H9 (cell line): ENCODE data around the gene SAP30L. TPM values are rescaled to one million over a fixed set of nuclear protein-coding genes. Genes with fewer than 3 reads are reported as not detected.

ENCODE experiments used
- DNase-seq: peaks from one replicate; pipeline ENCODE4 v3.0.0-alpha.2; 2017
- H2AFZ ChIP-seq: one replicate; pipeline ENCODE4 v1.6.1; 2013; ENCODE audit warnings: mild to moderate bottlenecking, low read length, control low read depth, moderate library complexity
- H2AK5ac ChIP-seq: 2 replicates; pipeline ENCODE4 v1.6.1; 2013; ENCODE audit warnings: low read length, control low read depth, mixed read lengths; ENCODE audit not compliant: insufficient read length
- H2BK120ac ChIP-seq: one replicate; pipeline ENCODE4 v1.6.1; 2013; ENCODE audit warnings: low read depth, mild to moderate bottlenecking, low read length, control low read depth, inconsistent platforms; ENCODE audit not compliant: poor library complexity, severe bottlenecking
- H2BK12ac ChIP-seq: 2 replicates; pipeline ENCODE4 v1.6.1; 2013; ENCODE audit warnings: low read length, control low read depth, mixed read lengths, low read depth; ENCODE audit not compliant: insufficient read length
- H2BK15ac ChIP-seq: 2 replicates; pipeline ENCODE4 v1.6.1; 2013; ENCODE audit warnings: low read depth, low read length, control low read depth
- H2BK20ac ChIP-seq: one replicate; pipeline ENCODE4 v1.6.1; 2013; ENCODE audit warnings: low read depth, mild to moderate bottlenecking, low read length, control low read depth, inconsistent platforms; ENCODE audit not compliant: poor library complexity, severe bottlenecking
- H2BK5ac ChIP-seq: 2 replicates; pipeline ENCODE4 v1.6.1; 2013; ENCODE audit warnings: low read length, control low read depth, mixed read lengths; ENCODE audit not compliant: insufficient read length
- H3K14ac ChIP-seq: 2 replicates; pipeline ENCODE4 v1.6.1; 2013; ENCODE audit warnings: low read length, control low read depth; ENCODE audit not compliant: insufficient read depth
- H3K18ac ChIP-seq: 2 replicates; pipeline ENCODE4 v1.6.1; 2013; ENCODE audit warnings: low read depth, mild to moderate bottlenecking, mixed read lengths, low read length, control low read depth; ENCODE audit not compliant: insufficient read length
- H3K23ac ChIP-seq: 2 replicates; pipeline ENCODE4 v1.6.1; 2013; ENCODE audit warnings: low read length, control low read depth, mixed read lengths, low read depth; ENCODE audit not compliant: insufficient read length
- H3K23me2 ChIP-seq: 2 replicates; pipeline ENCODE4 v1.6.1; 2013; ENCODE audit warnings: low read depth, mild to moderate bottlenecking, mixed read lengths, low read length, control low read depth; ENCODE audit not compliant: insufficient read length, poor library complexity, severe bottlenecking
- H3K27ac ChIP-seq: 2 replicates; pipeline ENCODE4 v1.5.1; 2013; ENCODE audit warnings: low read length, control low read depth, mixed read lengths, low read depth; ENCODE audit not compliant: insufficient read length
- H3K27me3 ChIP-seq: 2 replicates; pipeline ENCODE4 v1.6.1; 2013; ENCODE audit warnings: low read length, control low read depth, inconsistent platforms; ENCODE audit not compliant: insufficient read depth
- H3K4ac ChIP-seq: 2 replicates; pipeline ENCODE4 v1.6.1; 2013; ENCODE audit warnings: low read depth, mild to moderate bottlenecking, control low read depth, inconsistent platforms, low read length, moderate library complexity
- H3K4me1 ChIP-seq: 2 replicates; pipeline ENCODE4 v1.6.1; 2013; ENCODE audit warnings: low read length, control low read depth, inconsistent platforms; ENCODE audit not compliant: insufficient read depth
- H3K4me2 ChIP-seq: 2 replicates; pipeline ENCODE4 v1.6.1; 2013; ENCODE audit warnings: low read length, control low read depth, mixed read lengths; ENCODE audit not compliant: insufficient read length, insufficient read depth
- H3K56ac ChIP-seq: 2 replicates; pipeline ENCODE4 v1.6.1; 2013; ENCODE audit warnings: low read depth, mild to moderate bottlenecking, mixed read lengths, low read length, control low read depth; ENCODE audit not compliant: insufficient read length
- H3K79me1 ChIP-seq: 2 replicates; pipeline ENCODE4 v1.6.1; 2013; ENCODE audit warnings: low read depth, mild to moderate bottlenecking, moderate library complexity, low read length, control low read depth, inconsistent platforms; ENCODE audit not compliant: insufficient read depth, poor library complexity, severe bottlenecking
- H3K79me2 ChIP-seq: 2 replicates; pipeline ENCODE4 v1.6.1; 2013; ENCODE audit warnings: low read length, control low read depth, inconsistent platforms; ENCODE audit not compliant: insufficient read depth
- H3K9ac ChIP-seq: 2 replicates; pipeline ENCODE4 v1.6.1; 2013; ENCODE audit warnings: low read length, control low read depth, mixed read lengths; ENCODE audit not compliant: insufficient read length; ENCODE audit errors: extremely low read depth
- H3K9me3 ChIP-seq: one replicate; pipeline ENCODE4 v1.6.1; 2013; ENCODE audit warnings: low read depth, low read length, inconsistent platforms; ENCODE audit not compliant: control insufficient read depth
- H3T11ph ChIP-seq: one replicate; pipeline ENCODE4 v1.6.1; 2013; ENCODE audit warnings: mild to moderate bottlenecking, low read length, control low read depth, inconsistent platforms
- H4K20me1 ChIP-seq: one replicate; pipeline ENCODE4 v1.6.1; 2013; ENCODE audit not compliant: control insufficient read depth, insufficient read length, insufficient read depth
- H4K5ac ChIP-seq: 2 replicates; pipeline ENCODE4 v1.6.1; 2013; ENCODE audit warnings: low read depth, mild to moderate bottlenecking, mixed read lengths, low read length, control low read depth; ENCODE audit not compliant: insufficient read length
- H4K8ac ChIP-seq: replicated peaks from 2 replicates; pipeline ENCODE4 v1.6.1; 2013; ENCODE audit warnings: low read length, control low read depth, mixed read lengths, low read depth; ENCODE audit not compliant: insufficient read length
- H4K91ac ChIP-seq: 2 replicates; pipeline ENCODE4 v1.6.1; 2013; ENCODE audit warnings: low read depth, mild to moderate bottlenecking, moderate library complexity, mixed read lengths, low read length, control low read depth; ENCODE audit not compliant: insufficient read length
- H3K27ac Mint-ChIP-seq, 3 experiments: 2 replicates in 2 of 3; 3 replicates in 1 of 3; pipeline ENCODE4 v1.8.0; 2020 to 2021; ENCODE audit warnings: mixed read lengths in 3 of 3, mild to moderate bottlenecking in 1 of 3, moderate library complexity in 1 of 3
- H3K27me3 Mint-ChIP-seq: 2 replicates; pipeline ENCODE4 v1.8.0; 2021; ENCODE audit warnings: low read depth, mild to moderate bottlenecking, moderate library complexity, mixed read lengths
- H3K36me3 Mint-ChIP-seq, 3 experiments: 2 replicates in 2 of 3; 3 replicates in 1 of 3; pipeline ENCODE4 v1.8.0; 2020 to 2021; ENCODE audit warnings: low read depth in 3 of 3, mixed read lengths in 3 of 3; ENCODE audit not compliant: insufficient read depth in 1 of 3
- H3K4me1 Mint-ChIP-seq, 2 experiments: 2 replicates each; pipeline ENCODE4 v1.8.0; 2020; ENCODE audit warnings: mixed read lengths in 2 of 2
- H3K4me3 Mint-ChIP-seq, 2 experiments: 2 replicates in 1 of 2; 3 replicates in 1 of 2; pipeline ENCODE4 v1.8.0; 2020 to 2021; ENCODE audit warnings: mild to moderate bottlenecking in 2 of 2, mixed read lengths in 2 of 2, moderate library complexity in 1 of 2
- H3K9me3 Mint-ChIP-seq, 2 experiments: 2 replicates in 1 of 2; 3 replicates in 1 of 2; pipeline ENCODE4 v1.8.0; 2020; ENCODE audit warnings: mild to moderate bottlenecking in 2 of 2, mixed read lengths in 2 of 2, moderate library complexity in 1 of 2
- whole genome bisulfite sequencing: extraction: QIAGEN DNeasy Blood & Tissue Kit; methylation state at CpG from one replicate; pipeline ENCODE4 v1.1.7; 2013; ENCODE audit warnings: missing lambda C conversion rate, low lambda C conversion rate, mixed read lengths; ENCODE audit not compliant: insufficient read length; ENCODE audit errors: extremely low coverage; 5-methylcytosine and 5-hydroxymethylcytosine counted together
- total RNA-seq: library from RNA; stranded (reverse); gene quantifications from 2 replicates; pipeline ENCODE4 v1.2.1, GENCODE V29; 2021
- TF ChIP-seq, protein P1 (sequence below): fragments of 200-600 bp; sonication (generic); conservative IDR thresholded peaks from 3 replicates; pipeline ENCODE4 v1.8.0; 2021; ENCODE audit warnings: antibody characterized with exemption, mild to moderate bottlenecking

The SAP30L gene
- total RNA-seq, 1 experiment from 2014 or later = 25.0 TPM

GRCh38 chr5:154480847-154481246, 35.0 kb downstream of the SAP30L start:
- Histone ChIP-seq H3K18ac (no peak overlapping the region), H2AK5ac (no peak overlapping the region), H3K14ac (no peak overlapping the region), H3K27me3 (peaks cover 96% of the 10 kb centered on the region), H3K23ac (no peak overlapping the region), H2BK20ac (no peak overlapping the region), H3K27ac (no peak overlapping the region), H4K91ac (no peak overlapping the region), H3K79me1 (no peaks in the 10 kb centered on the region), H3K4me2 (no peak overlapping the region), H3K9me3 (no peaks in the 10 kb centered on the region), H4K8ac (no peak overlapping the region), H2BK120ac (no peak overlapping the region), H4K5ac (no peak overlapping the region), H3K23me2 (peaks cover 21% of the 10 kb centered on the region), H2AFZ (no peak overlapping the region), H2BK12ac (no peak overlapping the region), H2BK5ac (no peak overlapping the region), H3K79me2 (no peaks in the 10 kb centered on the region), H3K4me1 (no peaks in the 10 kb centered on the region; the same call in none of the 2 replicates), H3K9ac (no peak overlapping the region), H4K20me1 (peaks cover 4% of the 10 kb centered on the region), H3K56ac (no peak overlapping the region), H3K4ac (no peak overlapping the region), H3T11ph (no peak overlapping the region), H2BK15ac (no peak overlapping the region)
- whole genome bisulfite sequencing = no CpG with 5 or more reads among the region's 3 CpGs
- Mint-ChIP-seq H3K27me3 (peaks cover 100% of the 10 kb centered on the region), H3K9me3 (peaks cover 0 to 2% of the 10 kb centered on the region in 2 experiments; a peak in 3 of 5 replicates), H3K36me3 (peaks cover 0 to 3% (median 0%) of the 10 kb centered on the region in 3 experiments; a peak in 1 of 7 replicates), H3K4me3 (no peak overlapping the region), H3K4me1 (peaks cover 66 to 80% of the 10 kb centered on the region in 2 experiments), H3K27ac (no peak overlapping the region)
- TF ChIP-seq, protein P1, sequence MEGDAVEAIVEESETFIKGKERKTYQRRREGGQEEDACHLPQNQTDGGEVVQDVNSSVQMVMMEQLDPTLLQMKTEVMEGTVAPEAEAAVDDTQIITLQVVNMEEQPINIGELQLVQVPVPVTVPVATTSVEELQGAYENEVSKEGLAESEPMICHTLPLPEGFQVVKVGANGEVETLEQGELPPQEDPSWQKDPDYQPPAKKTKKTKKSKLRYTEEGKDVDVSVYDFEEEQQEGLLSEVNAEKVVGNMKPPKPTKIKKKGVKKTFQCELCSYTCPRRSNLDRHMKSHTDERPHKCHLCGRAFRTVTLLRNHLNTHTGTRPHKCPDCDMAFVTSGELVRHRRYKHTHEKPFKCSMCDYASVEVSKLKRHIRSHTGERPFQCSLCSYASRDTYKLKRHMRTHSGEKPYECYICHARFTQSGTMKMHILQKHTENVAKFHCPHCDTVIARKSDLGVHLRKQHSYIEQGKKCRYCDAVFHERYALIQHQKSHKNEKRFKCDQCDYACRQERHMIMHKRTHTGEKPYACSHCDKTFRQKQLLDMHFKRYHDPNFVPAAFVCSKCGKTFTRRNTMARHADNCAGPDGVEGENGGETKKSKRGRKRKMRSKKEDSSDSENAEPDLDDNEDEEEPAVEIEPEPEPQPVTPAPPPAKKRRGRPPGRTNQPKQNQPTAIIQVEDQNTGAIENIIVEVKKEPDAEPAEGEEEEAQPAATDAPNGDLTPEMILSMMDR = no peak
- DNase-seq = no peak
